GM12801 (cell line): ENCODE results near the gene SGCA.

Experiments
- CTCF ChIP-seq: IDR thresholded peaks from one replicate; pipeline ENCODE4 v1.5.1; 2011; ENCODE audit warnings: control low read depth; ENCODE audit not compliant: insufficient read length; ENCODE audit errors: extremely low read depth

The SGCA gene

GRCh38 chr17:50136096-50136687, 29.6 kb upstream of the SGCA start:
- no peak for TF ChIP-seq CTCF

GRCh38 chr17:50137042-50137441, 28.8 kb upstream of the SGCA start:
- no peak for TF ChIP-seq CTCF

GRCh38 chr17:50139185-50139783, 26.5 kb upstream of the SGCA start:
- no peak for TF ChIP-seq CTCF

GRCh38 chr17:50139950-50140885, 25.6 kb upstream of the SGCA start:
- peak; percentile 37 for TF ChIP-seq CTCF

- TF ChIP-seq CTCF = no peak
Measured at GRCh38 chr17:50141026-50141744, 24.6 kb upstream of the SGCA start.

GRCh38 chr17:50141745-50142110, 24.1 kb upstream of the SGCA start:
- TF ChIP-seq CTCF = no peak
